CD4-positive, CD25-positive, alpha-beta regulatory T cell (primary cell): Measurements from ENCODE around the gene ETV7. TPM values are rescaled to one million over a fixed set of nuclear protein-coding genes. Genes with fewer than 3 reads are reported as not detected.

Source experiments
- ATAC-seq, 2 donors: fragments of 150-1000 bp; cut with Tn5 transposase; one replicate each; pipeline ENCODE4 v1.10.0; 2021; ENCODE audit warnings: low read depth in 2 of 2, moderate number of reproducible peaks in 2 of 2, moderate library complexity in 1 of 2
- DNase-seq, 3 donors: peaks; one replicate each; pipeline versions ENCODE4 v3.0.0 to v3.0.0-alpha.2; 2012 to 2022; ENCODE audit warnings: mixed read lengths in 1 of 3
- H3K27ac ChIP-seq: one replicate; pipeline ENCODE4 v1.7.0; 2013; ENCODE audit warnings: mild to moderate bottlenecking, low read length; ENCODE audit not compliant: insufficient read depth, poor library complexity, severe bottlenecking
- H3K27me3 ChIP-seq: one replicate; pipeline ENCODE4 v1.7.0; 2013; ENCODE audit warnings: low read length; ENCODE audit not compliant: control insufficient read depth, insufficient read depth
- H3K36me3 ChIP-seq: one replicate; pipeline ENCODE4 v1.7.0; 2013; ENCODE audit warnings: mild to moderate bottlenecking, low read length, moderate library complexity; ENCODE audit not compliant: control insufficient read depth, insufficient read depth
- H3K4me1 ChIP-seq: 2 replicates; pipeline ENCODE4 v1.7.0; 2013; ENCODE audit warnings: mild to moderate bottlenecking, low read length; ENCODE audit not compliant: insufficient read depth, control insufficient read depth, poor library complexity, severe bottlenecking
- H3K4me3 ChIP-seq: one replicate; pipeline ENCODE4 v1.7.0; 2013; ENCODE audit warnings: low read depth, mild to moderate bottlenecking, low read length, moderate library complexity
- H3K9me3 ChIP-seq, 2 experiments: 1 replicate in 1 of 2; 2 replicates in 1 of 2; pipeline ENCODE4 v1.7.0; 2013; ENCODE audit warnings: low read length in 2 of 2, mild to moderate bottlenecking in 1 of 2, moderate library complexity in 1 of 2; ENCODE audit not compliant: control insufficient read depth in 2 of 2
- H3K27ac Mint-ChIP-seq, 3 donors: one replicate each; pipeline ENCODE4 v1.8.0; 2020 to 2022; ENCODE audit warnings: mild to moderate bottlenecking in 3 of 3, mixed read lengths in 3 of 3, moderate library complexity in 2 of 3
- H3K27me3 Mint-ChIP-seq: one replicate; pipeline ENCODE4 v1.8.0; 2022; ENCODE audit warnings: mild to moderate bottlenecking, mixed read lengths
- H3K36me3 Mint-ChIP-seq: one replicate; pipeline ENCODE4 v1.8.0; 2020; ENCODE audit warnings: mixed read lengths
- H3K4me1 Mint-ChIP-seq, 4 donors: one replicate each; pipeline ENCODE4 v1.8.0; 2020 to 2022; ENCODE audit warnings: mixed read lengths in 4 of 4, mild to moderate bottlenecking in 1 of 4
- H3K4me3 Mint-ChIP-seq, 4 donors: one replicate each; pipeline ENCODE4 v1.8.0; 2020 to 2022; ENCODE audit warnings: mild to moderate bottlenecking in 4 of 4, mixed read lengths in 4 of 4, moderate library complexity in 3 of 4
- H3K9me3 Mint-ChIP-seq, 7 donors: one replicate each; pipeline ENCODE4 v1.8.0; 2020 to 2022; ENCODE audit warnings: mixed read lengths in 7 of 7, mild to moderate bottlenecking in 3 of 7, moderate library complexity in 2 of 7
- polyA plus RNA-seq, 4 donors: library from polyadenylated mRNA; unstranded; fragments of 300-500 nt; fragmentation: Illumina TruSeq; gene quantifications; one replicate each; pipeline ENCODE4 v1.2.3, GENCODE V29; 2021
- total RNA-seq: library from RNA; stranded (reverse); gene quantifications from one replicate; pipeline ENCODE4 v1.2.3, GENCODE V29; 2022

Gene ETV7
- total and polyA plus RNA-seq, 5 donors from 2014 or later, result 5.3 to 16.1 (median 7.4) TPM

- Histone ChIP-seq H3K9me3 (no peaks in the 10 kb centered on the region), H3K36me3 (no peaks in the 10 kb centered on the region), H3K4me1 (no peaks in the 10 kb centered on the region), H3K4me3 (no peak overlapping the region), H3K27ac (no peak overlapping the region), H3K27me3 (peaks cover 3% of the 10 kb centered on the region)
- Mint-ChIP-seq H3K9me3 (no peaks in the 10 kb centered on the region), H3K27me3 (peaks cover 12% of the 10 kb centered on the region), H3K27ac (no peak overlapping the region), H3K4me3 (no peak overlapping the region), H3K36me3 (no peaks in the 10 kb centered on the region), H3K4me1 (peaks cover 0 to 3% (median 0%) of the 10 kb centered on the region in 4 donors)
- DNase-seq (no peak), ATAC-seq (no peak)
Measured at GRCh38 chr6:36329798-36330291, 57.6 kb downstream of the ETV7 start.

GRCh38 chr6:36328600-36328999 lies 58.9 kb downstream of the ETV7 start:
- ATAC-seq, result no peak
- DNase-seq, result no peak
- no peak overlapping the region for H3K4me3 Mint-ChIP-seq
- Histone ChIP-seq H3K27ac (no peak overlapping the region), H3K4me3 (no peak overlapping the region), H3K9me3 (no peaks in the 10 kb centered on the region), H3K27me3 (no peaks in the 10 kb centered on the region), H3K36me3 (no peaks in the 10 kb centered on the region), H3K4me1 (no peaks in the 10 kb centered on the region)
- no peak overlapping the region for H3K27ac Mint-ChIP-seq
- peaks cover 0 to 3% (median 0%) of the 10 kb centered on the region in 4 donors for H3K4me1 Mint-ChIP-seq
- peaks cover 4% of the 10 kb centered on the region for H3K27me3 Mint-ChIP-seq
- no peaks in the 10 kb centered on the region for H3K36me3 Mint-ChIP-seq
- H3K9me3 Mint-ChIP-seq, result no peaks in the 10 kb centered on the region

- H3K9me3 Mint-ChIP-seq, result no peaks in the 10 kb centered on the region
- no peak for ATAC-seq
- Histone ChIP-seq H3K27me3 (no peaks in the 10 kb centered on the region), H3K27ac (no peak overlapping the region), H3K9me3 (no peaks in the 10 kb centered on the region), H3K36me3 (no peaks in the 10 kb centered on the region), H3K4me3 (no peak overlapping the region), H3K4me1 (no peaks in the 10 kb centered on the region)
- peaks cover 0 to 3% (median 0%) of the 10 kb centered on the region in 4 donors for H3K4me1 Mint-ChIP-seq
- no peak for DNase-seq
- peaks cover 4% of the 10 kb centered on the region for H3K27me3 Mint-ChIP-seq
- no peak overlapping the region for H3K27ac Mint-ChIP-seq
- H3K4me3 Mint-ChIP-seq, result no peak overlapping the region
- H3K36me3 Mint-ChIP-seq, result no peaks in the 10 kb centered on the region
Measured at GRCh38 chr6:36327919-36328236, 59.6 kb downstream of the ETV7 start.

- no peaks in the 10 kb centered on the region for H3K9me3 Mint-ChIP-seq
- DNase-seq (peak in 1 of 3 donors; percentile 8), ATAC-seq (peak in 1 of 2 donors; percentile 31)
- H3K27ac Mint-ChIP-seq, result no peak overlapping the region
- peaks cover 0 to 2% (median 0%) of the 10 kb centered on the region in 4 donors for H3K4me1 Mint-ChIP-seq
- Histone ChIP-seq H3K27ac (no peak overlapping the region), H3K4me3 (no peak overlapping the region), H3K27me3 (no peaks in the 10 kb centered on the region), H3K4me1 (no peaks in the 10 kb centered on the region), H3K36me3 (no peaks in the 10 kb centered on the region), H3K9me3 (no peaks in the 10 kb centered on the region)
- H3K4me3 Mint-ChIP-seq, result no peak overlapping the region
- H3K27me3 Mint-ChIP-seq, result peaks cover 4% of the 10 kb centered on the region
- H3K36me3 Mint-ChIP-seq, result no peaks in the 10 kb centered on the region
Measured at GRCh38 chr6:36327226-36327918, 60.1 kb downstream of the ETV7 start.

GRCh38 chr6:36326356-36326995 lies 61.0 kb downstream of the ETV7 start:
- Histone ChIP-seq H3K36me3 (no peaks in the 10 kb centered on the region), H3K4me3 (no peak overlapping the region), H3K27me3 (no peaks in the 10 kb centered on the region), H3K27ac (no peak overlapping the region), H3K9me3 (no peaks in the 10 kb centered on the region), H3K4me1 (no peaks in the 10 kb centered on the region)
- Mint-ChIP-seq H3K27ac (peak overlapping the region in 1 of 3 donors; percentile 52), H3K9me3 (no peaks in the 10 kb centered on the region), H3K4me1 (no peaks in the 10 kb centered on the region), H3K27me3 (peaks cover 4% of the 10 kb centered on the region), H3K36me3 (no peaks in the 10 kb centered on the region), H3K4me3 (peak overlapping the region in 1 of 4 donors; percentile 55)
- no peak for DNase-seq
- ATAC-seq, result no peak

- no peaks in the 10 kb centered on the region for H3K27me3 ChIP-seq
- H3K27ac ChIP-seq, result no peak overlapping the region
- ATAC-seq (no peak), DNase-seq (no peak)
- no peak overlapping the region for H3K4me3 ChIP-seq
- H3K36me3 ChIP-seq, result no peaks in the 10 kb centered on the region
- no peaks in the 10 kb centered on the region for H3K36me3 Mint-ChIP-seq
- no peaks in the 10 kb centered on the region for H3K4me1 Mint-ChIP-seq
- H3K9me3 ChIP-seq, result no peaks in the 10 kb centered on the region
- no peaks in the 10 kb centered on the region for H3K9me3 Mint-ChIP-seq
- H3K4me3 Mint-ChIP-seq, result no peak overlapping the region
- peaks cover 4% of the 10 kb centered on the region for H3K27me3 Mint-ChIP-seq
- no peak overlapping the region for H3K27ac Mint-ChIP-seq
- H3K4me1 ChIP-seq, result no peaks in the 10 kb centered on the region
Measured at GRCh38 chr6:36324715-36325114, 62.8 kb downstream of the ETV7 start.

- ATAC-seq (no peak), DNase-seq (no peak)
- Histone ChIP-seq H3K27me3 (no peaks in the 10 kb centered on the region), H3K9me3 (no peaks in the 10 kb centered on the region), H3K36me3 (no peaks in the 10 kb centered on the region), H3K27ac (no peak overlapping the region), H3K4me3 (no peak overlapping the region), H3K4me1 (no peaks in the 10 kb centered on the region)
- Mint-ChIP-seq H3K27me3 (peaks cover 4% of the 10 kb centered on the region), H3K4me3 (no peak overlapping the region), H3K27ac (no peak overlapping the region), H3K9me3 (no peaks in the 10 kb centered on the region), H3K4me1 (no peaks in the 10 kb centered on the region), H3K36me3 (no peaks in the 10 kb centered on the region)
Measured at GRCh38 chr6:36324191-36324590, 63.3 kb downstream of the ETV7 start.

GRCh38 chr6:36323062-36323461 lies 64.4 kb downstream of the ETV7 start:
- Histone ChIP-seq H3K4me1 (no peaks in the 10 kb centered on the region), H3K36me3 (no peaks in the 10 kb centered on the region), H3K4me3 (no peak overlapping the region), H3K27me3 (no peaks in the 10 kb centered on the region), H3K9me3 (no peaks in the 10 kb centered on the region), H3K27ac (no peak overlapping the region)
- H3K4me1 Mint-ChIP-seq, result no peaks in the 10 kb centered on the region
- no peaks in the 10 kb centered on the region for H3K36me3 Mint-ChIP-seq
- ATAC-seq, result no peak
- DNase-seq, result no peak
- no peaks in the 10 kb centered on the region for H3K9me3 Mint-ChIP-seq
- H3K4me3 Mint-ChIP-seq, result no peak overlapping the region
- H3K27me3 Mint-ChIP-seq, result peaks cover 5% of the 10 kb centered on the region
- no peak overlapping the region for H3K27ac Mint-ChIP-seq
